CD4-positive, alpha-beta T cell treated with Interleukin-21 for 1 hour (primary cell): ENCODE data around the gene MYH10.
A peak's percentile ranks its signal among the peaks of the same experiment; 100 is the strongest.

ENCODE experiments used
- DNase-seq: peaks from one replicate; pipeline ENCODE4 v3.0.0-alpha.2; 2020

The MYH10 gene

DNA sequence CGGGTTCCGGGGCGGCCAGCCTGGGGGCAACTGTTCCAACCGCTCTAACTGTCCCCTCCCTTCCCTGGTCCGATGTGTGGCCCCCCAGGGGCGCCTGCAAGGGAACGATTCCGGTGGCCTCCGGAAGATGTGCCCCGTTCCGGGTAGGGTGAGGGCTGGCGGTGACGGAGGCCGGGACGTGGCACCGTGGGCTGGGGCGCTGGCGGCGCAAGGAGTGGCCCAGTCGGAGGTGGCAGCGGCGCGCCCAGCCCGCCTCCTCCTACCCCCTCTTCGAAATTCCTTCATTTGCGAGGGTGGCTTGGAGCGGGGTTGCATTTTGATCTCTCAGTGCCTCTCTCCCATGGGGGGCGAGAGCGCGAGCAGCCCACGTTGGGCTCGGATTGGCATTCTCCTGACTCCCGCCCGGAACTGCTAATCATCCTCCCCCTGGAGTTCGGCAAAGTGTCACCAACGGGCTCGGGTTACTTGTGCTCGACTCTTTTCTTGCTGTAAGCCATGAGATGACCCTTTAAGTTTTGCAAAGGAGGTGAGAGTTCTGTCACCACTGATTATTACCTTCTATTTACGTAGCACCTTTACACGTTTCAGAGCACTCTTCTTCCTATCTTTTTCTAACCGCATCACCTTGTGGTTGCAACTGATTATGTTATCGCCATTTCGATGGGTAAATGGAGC, 194.2 kb downstream of the MYH10 start:
- peak; percentile 66 for DNase-seq

DNA sequence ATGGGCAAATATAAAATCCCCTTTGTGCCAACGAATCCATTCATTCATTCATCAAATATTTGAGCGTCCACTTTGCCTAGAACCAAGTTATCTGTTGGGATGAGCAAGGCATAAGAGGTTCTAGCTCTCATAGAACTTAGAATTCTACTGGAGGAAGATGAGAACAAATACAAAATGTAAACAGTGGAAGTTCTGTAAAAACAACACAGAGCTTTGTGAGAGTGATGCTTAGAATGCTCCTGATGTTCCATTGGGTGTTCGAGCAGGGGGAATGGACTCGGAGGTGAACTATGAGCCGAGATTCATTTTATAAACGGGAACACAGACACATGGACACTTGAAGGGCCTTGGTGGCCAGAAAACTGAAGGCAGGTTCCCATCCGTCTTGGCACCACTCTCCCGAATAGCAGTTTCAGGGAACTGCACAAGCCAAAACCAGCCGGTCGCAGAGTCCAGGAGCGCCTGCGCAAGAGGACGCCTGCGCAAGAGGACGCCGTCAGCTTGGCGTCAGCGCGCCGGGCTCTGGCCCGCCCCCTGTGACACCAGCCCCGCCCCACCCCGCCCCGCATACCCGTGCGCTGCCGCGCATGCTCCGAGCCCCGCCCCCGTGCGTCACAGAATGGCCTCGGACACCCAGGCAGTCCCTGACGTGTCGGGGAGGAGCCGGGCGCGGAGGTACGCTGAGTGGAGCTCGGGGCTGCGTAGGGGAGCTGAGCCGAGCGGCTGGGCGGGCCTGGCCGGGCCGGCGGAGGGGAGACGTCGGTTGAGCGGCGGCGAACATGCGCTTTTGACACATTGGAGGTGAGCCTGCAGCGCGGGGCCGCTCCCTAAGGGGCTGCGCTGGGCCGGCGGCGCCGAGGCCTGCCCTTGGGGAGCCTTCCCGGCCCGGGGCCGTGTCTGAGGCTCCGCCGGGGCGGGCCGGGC, 195.0 kb downstream of the MYH10 start, which contains the start of gene NDEL1:
Gene NDEL1, plus strand, starts transcription at position 640 of the 924 bp plus-strand sequence. CDS start 8,388 bp downstream, outside the sequence.
- peak; percentile 98 for DNase-seq

DNA sequence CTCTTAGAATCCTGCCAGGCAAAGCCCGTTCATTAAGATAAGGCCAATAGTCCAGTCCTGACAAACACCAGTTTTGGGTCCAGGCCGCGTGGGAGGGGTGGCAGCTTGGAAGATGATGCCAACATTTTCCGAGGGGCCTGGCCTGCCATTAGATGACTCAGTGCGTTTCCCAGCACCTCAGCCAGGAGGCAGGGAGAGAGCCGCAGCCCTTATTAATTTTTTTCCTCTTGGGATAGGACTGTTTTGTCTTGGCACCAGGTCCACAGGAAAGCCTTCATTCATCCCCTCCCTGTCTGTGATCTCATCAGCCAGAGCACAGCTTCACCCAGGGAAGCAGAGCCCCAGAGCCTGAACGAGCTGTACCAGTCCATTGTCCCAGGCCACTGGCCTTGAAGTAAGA, 199.6 kb downstream of the MYH10 start:
- no peak for DNase-seq

DNA sequence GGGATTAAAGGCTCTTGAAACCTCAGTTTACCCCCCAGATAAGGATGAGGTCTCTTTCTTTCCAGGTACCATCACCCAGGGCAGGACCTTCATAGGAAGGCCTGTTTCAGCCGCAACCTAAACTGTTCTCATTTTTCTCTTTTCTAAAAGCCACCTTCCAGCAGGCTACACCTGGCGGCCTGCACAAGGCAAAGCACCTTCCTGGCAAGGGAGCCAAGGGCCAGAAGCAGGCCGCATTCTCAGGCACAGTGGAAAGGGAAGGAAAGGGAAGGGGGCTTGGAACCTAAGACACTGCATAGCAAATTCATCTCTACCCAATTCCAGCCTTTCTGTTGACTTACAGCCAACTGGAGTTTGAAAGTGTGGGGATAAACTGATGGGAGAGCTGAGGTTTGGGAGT, 203.7 kb downstream of the MYH10 start:
- DNase-seq = no peak

DNA sequence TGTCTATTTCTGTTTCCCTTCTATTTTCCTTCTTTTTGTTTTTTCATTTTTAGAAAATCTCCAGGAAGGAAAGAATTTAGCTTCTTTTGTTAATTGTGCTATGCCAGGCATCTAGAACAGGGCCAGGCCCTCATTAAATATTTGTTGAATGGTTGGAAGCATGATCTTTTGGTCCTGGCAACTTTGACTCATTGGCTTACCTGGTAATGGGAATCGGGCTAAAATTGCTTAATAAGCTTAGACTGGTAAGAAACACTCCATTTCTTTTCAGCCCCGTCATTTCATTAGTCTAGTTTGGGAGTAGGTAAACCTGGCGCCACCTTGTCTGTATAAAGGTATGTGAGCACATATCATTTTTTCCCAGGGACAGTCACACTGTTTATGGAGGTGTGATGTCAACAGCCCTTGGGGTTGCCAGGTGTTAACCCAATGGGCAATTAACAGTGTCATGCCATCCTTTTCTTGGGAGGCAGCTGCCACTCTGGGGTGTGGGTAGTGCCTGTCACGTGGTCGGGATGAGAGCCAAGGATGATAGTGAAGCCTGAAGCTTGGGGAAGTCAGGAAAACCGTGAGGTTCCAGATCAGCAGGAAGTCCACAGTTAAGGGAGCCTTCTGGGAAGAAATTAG, 204.3 kb downstream of the MYH10 start:
- DNase-seq = no peak
